ENCODE measurements around the gene SYNDIG1. TPM values are rescaled to one million over a fixed set of nuclear protein-coding genes. Genes with fewer than 3 reads are reported as not detected.

The SYNDIG1 gene
- total RNA-seq, 2 donors from 2014 or later, result 0.73 to 4.5 TPM

DNA sequence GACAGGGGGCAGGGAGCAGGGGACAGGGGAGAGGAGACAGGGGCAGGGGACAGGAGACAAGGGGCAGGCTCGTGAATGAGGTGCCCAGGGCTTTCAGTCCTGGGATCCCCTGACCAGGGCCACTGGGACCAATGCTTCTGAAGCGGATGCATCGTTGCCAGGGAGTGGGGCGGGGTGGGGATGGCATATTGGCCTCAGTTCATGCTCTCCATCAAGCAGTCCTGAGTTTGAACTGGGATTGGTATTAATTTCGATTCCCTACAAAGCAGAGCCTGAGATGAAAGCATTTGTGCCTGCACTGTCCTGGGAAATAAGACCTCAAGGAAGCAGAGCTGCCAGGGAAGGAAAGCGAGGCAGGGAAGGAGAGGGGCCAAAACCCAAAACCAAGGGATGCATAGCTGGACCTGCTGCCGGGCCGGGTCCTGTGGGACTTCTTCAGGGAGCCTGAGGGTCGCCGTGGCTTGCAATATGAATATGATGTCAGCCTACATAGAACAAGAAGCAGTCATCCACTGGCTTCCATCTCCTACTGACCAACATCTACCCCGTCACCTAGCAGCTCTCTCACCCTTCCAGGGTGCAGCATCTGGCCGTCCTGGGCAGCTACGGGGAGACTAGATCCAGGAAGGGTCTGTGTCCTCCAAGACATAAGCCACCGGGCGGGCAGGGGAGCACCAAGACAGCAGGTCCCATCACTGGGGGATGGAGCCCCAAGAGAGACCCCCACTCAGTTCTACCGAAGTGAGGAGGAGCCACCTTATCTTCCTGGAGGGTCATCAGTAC is 233.3 kb downstream of the SYNDIG1 start:
- no peak for DNase-seq (ENCODE audit: low spot score)
- no peaks in the 10 kb centered on the region for H3K27me3 ChIP-seq (replicated peaks; ENCODE audit: insufficient read depth)
- intact Hi-C loops (cut with DNase I), result no loop called here
- TF ChIP-seq, protein P1, sequence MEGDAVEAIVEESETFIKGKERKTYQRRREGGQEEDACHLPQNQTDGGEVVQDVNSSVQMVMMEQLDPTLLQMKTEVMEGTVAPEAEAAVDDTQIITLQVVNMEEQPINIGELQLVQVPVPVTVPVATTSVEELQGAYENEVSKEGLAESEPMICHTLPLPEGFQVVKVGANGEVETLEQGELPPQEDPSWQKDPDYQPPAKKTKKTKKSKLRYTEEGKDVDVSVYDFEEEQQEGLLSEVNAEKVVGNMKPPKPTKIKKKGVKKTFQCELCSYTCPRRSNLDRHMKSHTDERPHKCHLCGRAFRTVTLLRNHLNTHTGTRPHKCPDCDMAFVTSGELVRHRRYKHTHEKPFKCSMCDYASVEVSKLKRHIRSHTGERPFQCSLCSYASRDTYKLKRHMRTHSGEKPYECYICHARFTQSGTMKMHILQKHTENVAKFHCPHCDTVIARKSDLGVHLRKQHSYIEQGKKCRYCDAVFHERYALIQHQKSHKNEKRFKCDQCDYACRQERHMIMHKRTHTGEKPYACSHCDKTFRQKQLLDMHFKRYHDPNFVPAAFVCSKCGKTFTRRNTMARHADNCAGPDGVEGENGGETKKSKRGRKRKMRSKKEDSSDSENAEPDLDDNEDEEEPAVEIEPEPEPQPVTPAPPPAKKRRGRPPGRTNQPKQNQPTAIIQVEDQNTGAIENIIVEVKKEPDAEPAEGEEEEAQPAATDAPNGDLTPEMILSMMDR (IDR thresholded peaks at IDR 0.05), result no peak
- TF ChIP-seq POLR2A (IDR thresholded peaks at IDR 0.05) (no peak), POLR2AphosphoS5 (IDR thresholded peaks at IDR 0.05) (no peak)
- WGBS, result 89% methylated on average over 16 of the region's 16 CpGs
- H3K4me1 ChIP-seq (replicated peaks), result no peaks in the 10 kb centered on the region
- H3K27ac ChIP-seq, result no peak overlapping the region
- no peak overlapping the region for H3K4me3 ChIP-seq
- H3K36me3 ChIP-seq, result no peaks in the 10 kb centered on the region
- no peaks in the 10 kb centered on the region for H3K9me3 ChIP-seq

DNA sequence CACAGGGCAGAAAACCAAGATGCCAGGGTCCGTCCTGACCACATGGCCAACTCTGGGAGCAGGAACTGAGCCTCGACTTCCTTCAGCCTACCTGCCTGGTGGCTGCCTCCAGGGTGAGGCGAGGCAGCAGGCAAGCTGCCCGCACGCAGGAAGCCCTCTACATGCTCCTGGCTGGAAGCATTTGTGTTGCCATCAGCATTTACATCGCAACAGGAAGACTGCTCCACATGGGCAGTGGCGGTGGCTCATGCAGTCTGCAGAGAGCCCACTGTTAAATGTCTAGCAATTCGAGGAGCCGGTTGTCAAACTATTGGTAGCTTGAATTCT is 233.8 kb downstream of the SYNDIG1 start:
- Histone ChIP-seq H3K9me3 (no peaks in the 10 kb centered on the region), H3K27ac (no peak overlapping the region), H3K4me1 (replicated peaks) (no peaks in the 10 kb centered on the region), H3K36me3 (no peaks in the 10 kb centered on the region), H3K4me3 (no peak overlapping the region), H3K27me3 (replicated peaks; ENCODE audit: insufficient read depth) (no peaks in the 10 kb centered on the region)
- DNase-seq (ENCODE audit: low spot score), result no peak
- intact Hi-C loops (cut with DNase I), result no loop called here
- WGBS, result 93% methylated on average over 9 of the region's 9 CpGs
- TF ChIP-seq POLR2AphosphoS5 (IDR thresholded peaks at IDR 0.05) (no peak), POLR2A (IDR thresholded peaks at IDR 0.05) (no peak)
- TF ChIP-seq, protein P1 (IDR thresholded peaks at IDR 0.05), result no peak

DNA sequence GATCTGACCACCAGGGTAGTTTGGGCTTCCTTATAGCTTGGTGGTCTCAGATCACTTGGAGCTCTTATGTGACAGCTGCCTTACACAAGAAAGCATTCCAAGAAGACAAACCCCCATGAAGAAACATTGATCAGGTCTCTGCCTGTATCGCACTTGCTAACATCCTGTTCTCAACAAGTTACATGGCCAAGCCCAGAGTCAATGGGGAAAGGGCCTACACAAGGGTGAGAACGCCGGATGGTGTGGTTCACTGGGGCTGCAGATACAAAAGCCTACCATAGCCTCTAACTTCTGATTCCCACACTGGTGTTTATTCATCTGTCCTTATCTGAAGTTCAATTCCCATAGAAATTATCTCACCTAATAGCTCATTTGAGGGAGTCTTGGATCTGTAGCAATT is 235.5 kb downstream of the SYNDIG1 start:
- no peak for DNase-seq (ENCODE audit: low spot score)
- 95% methylated on average over 3 of the region's 3 CpGs for WGBS
- intact Hi-C loops (cut with DNase I), result no loop called here
- no peaks in the 10 kb centered on the region for H3K9me3 ChIP-seq
- TF ChIP-seq POLR2A (IDR thresholded peaks at IDR 0.05), result no peak
- TF ChIP-seq, protein P1 (IDR thresholded peaks at IDR 0.05), result no peak
- TF ChIP-seq POLR2AphosphoS5 (IDR thresholded peaks at IDR 0.05), result no peak
- H3K27me3 ChIP-seq (replicated peaks; ENCODE audit: insufficient read depth), result no peaks in the 10 kb centered on the region
- no peak overlapping the region for H3K4me3 ChIP-seq
- H3K36me3 ChIP-seq, result no peaks in the 10 kb centered on the region
- H3K4me1 ChIP-seq (replicated peaks), result no peaks in the 10 kb centered on the region
- no peak overlapping the region for H3K27ac ChIP-seq

DNA sequence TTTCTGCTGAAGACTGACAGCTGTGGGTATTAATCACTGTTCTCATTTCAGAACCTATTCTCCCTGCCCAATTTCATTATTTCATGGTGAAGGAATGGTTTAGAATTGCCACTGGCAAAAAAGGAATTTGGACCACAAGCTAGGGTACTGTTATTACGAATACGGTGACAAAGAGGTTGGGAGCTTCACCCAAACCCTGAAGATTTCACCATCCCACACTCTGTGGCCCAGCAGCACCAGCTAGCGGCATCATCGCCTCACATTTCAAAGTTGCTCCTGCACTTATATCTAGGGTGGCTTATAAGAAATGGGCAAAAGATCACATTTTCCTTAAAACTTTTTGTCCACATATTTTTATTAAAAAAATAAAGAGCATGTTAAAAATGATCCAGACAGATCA is 236.1 kb downstream of the SYNDIG1 start:
- TF ChIP-seq, protein P1 (IDR thresholded peaks at IDR 0.05), result no peak
- TF ChIP-seq POLR2A (IDR thresholded peaks at IDR 0.05) (no peak), POLR2AphosphoS5 (IDR thresholded peaks at IDR 0.05) (no peak)
- no peaks in the 10 kb centered on the region for H3K27me3 ChIP-seq (replicated peaks; ENCODE audit: insufficient read depth)
- no peak overlapping the region for H3K27ac ChIP-seq
- no peaks in the 10 kb centered on the region for H3K4me1 ChIP-seq (replicated peaks)
- no peaks in the 10 kb centered on the region for H3K36me3 ChIP-seq
- WGBS, result 93% methylated on average over 4 of the region's 4 CpGs
- no peak for DNase-seq (ENCODE audit: low spot score)
- H3K9me3 ChIP-seq, result no peaks in the 10 kb centered on the region
- H3K4me3 ChIP-seq, result no peak overlapping the region
- intact Hi-C loops (cut with DNase I), result no loop called here

Data from prostate gland (tissue), 2 donors.